ENCODE data around the gene RNU7-1. TPM values are rescaled to one million over a fixed set of nuclear protein-coding genes. Genes with fewer than 3 reads are reported as not detected.

RNU7-1 gene
- total and polyA plus RNA-seq, 9 of the 15 experiments (the other 6 are each of a cell fraction or from before 2014, with no cell fraction given) = not detected

DNA sequence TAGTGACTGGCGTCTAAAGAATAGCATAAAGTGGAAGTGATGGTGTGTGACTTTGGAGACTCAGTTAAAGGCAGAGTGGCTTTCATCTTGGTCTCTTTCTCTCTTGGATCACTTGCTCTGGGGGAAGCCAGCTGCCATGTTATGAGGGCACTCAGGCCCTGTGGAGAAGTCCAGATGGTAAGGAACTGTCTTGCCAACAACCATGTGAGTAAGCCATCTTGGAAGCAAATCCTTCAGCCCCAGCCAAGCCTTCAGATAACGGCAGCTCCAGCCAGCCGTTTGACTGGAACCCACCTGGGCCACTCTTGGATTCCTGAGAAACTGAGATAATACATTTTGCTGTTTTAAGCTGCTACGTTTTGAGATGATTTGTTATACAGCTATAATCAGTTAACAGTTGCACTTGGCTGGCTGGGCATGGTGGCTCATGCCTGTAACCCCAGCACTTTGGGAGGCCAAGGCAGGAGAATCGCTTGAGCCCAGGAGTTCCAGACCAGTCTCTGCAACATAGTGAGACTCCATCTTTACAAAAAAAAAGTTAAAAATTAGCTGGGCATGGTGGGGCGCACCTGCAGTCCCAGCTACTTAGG lies 46.7 kb upstream of the RNU7-1 start:
- Histone ChIP-seq H2AFZ (ENCODE audit: low read depth, low read length) (peak overlapping the region; percentile 77), H3K4me1 (replicated peaks in 1 of 2; ENCODE audit: control insufficient read depth in 2 of 2, insufficient read depth in 2 of 2, low read length in 2 of 2) (peaks cover 5 to 13% of the 10 kb centered on the region in 2 experiments), H3K27me3 (ENCODE audit: control insufficient read depth in 2 of 2, insufficient read depth in 2 of 2, low read length in 2 of 2) (no peaks in the 10 kb centered on the region), H3K9ac (ENCODE audit: insufficient read depth in 1 of 2, low read depth in 2 of 2, low read length in 2 of 2) (peak overlapping the region in 1 of 2 experiments; percentile 68; a peak in 1 of 4 replicates), H3K9me1 (ENCODE audit: control insufficient read depth, insufficient read depth, low read length) (no peaks in the 10 kb centered on the region), H3K27ac (ENCODE audit: extremely low read depth, low read depth, low read length) (no peak overlapping the region), H3K79me2 (ENCODE audit: control insufficient read depth, insufficient read depth, low read length) (no peaks in the 10 kb centered on the region), H3K36me3 (ENCODE audit: control insufficient read depth, insufficient read depth, low read length) (no peaks in the 10 kb centered on the region), H3K4me3 (no peak overlapping the region), H4K20me1 (replicated peaks; ENCODE audit: control insufficient read depth, insufficient read depth, low read length) (no peaks in the 10 kb centered on the region), H3K9me3 (replicated peaks; ENCODE audit: control insufficient read depth, insufficient read depth, low read depth, low read length) (no peaks in the 10 kb centered on the region; the same call in 1 of the 2 replicates), H3K4me2 (ENCODE audit: insufficient read depth, low read length) (peak overlapping the region; percentile 38)
- DNase-seq (ENCODE audit: extremely low read depth in 1 of 4, low spot score in 3 of 4) (no peak), FAIRE-seq (peak; percentile 51), ATAC-seq (peak; percentile 25; the same call in 1 of the 3 replicates)
- 37% methylated on average over 6 of the region's 6 CpGs for WGBS (ENCODE audit: insufficient coverage, low coverage, missing lambda C conversion rate)
- no TSS peak for BruUV-seq (replicated peaks)
- CTCF ChIA-PET (ENCODE audit: low intra/inter-chr PET ratio) = no interaction called here
- intact Hi-C loops (cut with micrococcal nuclease) = no loop called here
- POLR2A ChIA-PET = interaction anchor here (0.6 kb wide), 1 partner anchor 15 kb away, joined by 3 read pairs; no protein-coding TSS in a partner anchor
- in situ Hi-C loops (cut with MboI) = no loop called here
- TF ChIP-seq TRIM24 (IDR thresholded peaks at IDR 0.05) = no peak
- no peak for TF ChIP-seq POLR2B (IDR thresholded peaks at IDR 0.05; ENCODE audit: low read depth, partially characterized antibody)
- TF ChIP-seq CCAR2 (IDR thresholded peaks at IDR 0.05; ENCODE audit: low read depth, low read length) = no peak
- no peak for TF ChIP-seq KAT8 (IDR thresholded peaks at IDR 0.05; ENCODE audit: low read depth)
- TF ChIP-seq TCF7 (IDR thresholded peaks at IDR 0.05; ENCODE audit: borderline replicate concordance) = no peak
- no peak for TF ChIP-seq CBX3 (IDR thresholded peaks at IDR 0.05; ENCODE audit: borderline replicate concordance in 1 of 2, low read length in 2 of 2)
- no peak for TF ChIP-seq KDM2B (CRISPR knock-in tag; IDR thresholded peaks at IDR 0.05)
- peak; percentile 21; the same call in 1 of the 2 replicates for TF ChIP-seq CBFA2T3 (IDR thresholded peaks at IDR 0.05)
- TF ChIP-seq YY1 (IDR thresholded peaks at IDR 0.05; ENCODE audit: borderline replicate concordance in 1 of 3, control insufficient read depth in 1 of 3, extremely low read depth in 1 of 3, insufficient read depth in 3 of 3, insufficient read length in 1 of 3, insufficient replicate concordance in 2 of 3, low read depth in 1 of 3, low read length in 2 of 3) = peak in 1 of 3 experiments; percentile 33
- TF ChIP-seq, protein P1, sequence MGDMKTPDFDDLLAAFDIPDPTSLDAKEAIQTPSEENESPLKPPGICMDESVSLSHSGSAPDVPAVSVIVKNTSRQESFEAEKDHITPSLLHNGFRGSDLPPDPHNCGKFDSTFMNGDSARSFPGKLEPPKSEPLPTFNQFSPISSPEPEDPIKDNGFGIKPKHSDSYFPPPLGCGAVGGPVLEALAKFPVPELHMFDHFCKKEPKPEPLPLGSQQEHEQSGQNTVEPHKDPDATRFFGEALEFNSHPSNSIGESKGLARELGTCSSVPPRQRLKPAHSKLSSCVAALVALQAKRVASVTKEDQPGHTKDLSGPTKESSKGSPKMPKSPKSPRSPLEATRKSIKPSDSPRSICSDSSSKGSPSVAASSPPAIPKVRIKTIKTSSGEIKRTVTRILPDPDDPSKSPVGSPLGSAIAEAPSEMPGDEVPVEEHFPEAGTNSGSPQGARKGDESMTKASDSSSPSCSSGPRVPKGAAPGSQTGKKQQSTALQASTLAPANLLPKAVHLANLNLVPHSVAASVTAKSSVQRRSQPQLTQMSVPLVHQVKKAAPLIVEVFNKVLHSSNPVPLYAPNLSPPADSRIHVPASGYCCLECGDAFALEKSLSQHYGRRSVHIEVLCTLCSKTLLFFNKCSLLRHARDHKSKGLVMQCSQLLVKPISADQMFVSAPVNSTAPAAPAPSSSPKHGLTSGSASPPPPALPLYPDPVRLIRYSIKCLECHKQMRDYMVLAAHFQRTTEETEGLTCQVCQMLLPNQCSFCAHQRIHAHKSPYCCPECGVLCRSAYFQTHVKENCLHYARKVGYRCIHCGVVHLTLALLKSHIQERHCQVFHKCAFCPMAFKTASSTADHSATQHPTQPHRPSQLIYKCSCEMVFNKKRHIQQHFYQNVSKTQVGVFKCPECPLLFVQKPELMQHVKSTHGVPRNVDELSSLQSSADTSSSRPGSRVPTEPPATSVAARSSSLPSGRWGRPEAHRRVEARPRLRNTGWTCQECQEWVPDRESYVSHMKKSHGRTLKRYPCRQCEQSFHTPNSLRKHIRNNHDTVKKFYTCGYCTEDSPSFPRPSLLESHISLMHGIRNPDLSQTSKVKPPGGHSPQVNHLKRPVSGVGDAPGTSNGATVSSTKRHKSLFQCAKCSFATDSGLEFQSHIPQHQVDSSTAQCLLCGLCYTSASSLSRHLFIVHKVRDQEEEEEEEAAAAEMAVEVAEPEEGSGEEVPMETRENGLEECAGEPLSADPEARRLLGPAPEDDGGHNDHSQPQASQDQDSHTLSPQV (IDR thresholded peaks at IDR 0.05) = 0 out of 2 replicates have a peak, but pooled peaks have one; percentile 31
- TF ChIP-seq ETV5 (CRISPR knock-in tag; IDR thresholded peaks at IDR 0.05; ENCODE audit: low read depth) = no peak
- TF ChIP-seq, protein P2, sequence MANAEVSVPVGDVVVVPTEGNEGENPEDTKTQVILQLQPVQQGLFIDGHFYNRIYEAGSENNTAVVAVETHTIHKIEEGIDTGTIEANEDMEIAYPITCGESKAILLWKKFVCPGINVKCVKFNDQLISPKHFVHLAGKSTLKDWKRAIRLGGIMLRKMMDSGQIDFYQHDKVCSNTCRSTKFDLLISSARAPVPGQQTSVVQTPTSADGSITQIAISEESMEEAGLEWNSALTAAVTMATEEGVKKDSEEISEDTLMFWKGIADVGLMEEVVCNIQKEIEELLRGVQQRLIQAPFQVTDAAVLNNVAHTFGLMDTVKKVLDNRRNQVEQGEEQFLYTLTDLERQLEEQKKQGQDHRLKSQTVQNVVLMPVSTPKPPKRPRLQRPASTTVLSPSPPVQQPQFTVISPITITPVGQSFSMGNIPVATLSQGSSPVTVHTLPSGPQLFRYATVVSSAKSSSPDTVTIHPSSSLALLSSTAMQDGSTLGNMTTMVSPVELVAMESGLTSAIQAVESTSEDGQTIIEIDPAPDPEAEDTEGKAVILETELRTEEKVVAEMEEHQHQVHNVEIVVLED (CRISPR knock-in tag; IDR thresholded peaks at IDR 0.05) = no peak
- no peak for TF ChIP-seq ZNF668 (CRISPR knock-in tag; IDR thresholded peaks at IDR 0.05)
- no peak for TF ChIP-seq NONO (IDR thresholded peaks at IDR 0.05; ENCODE audit: low read depth in 2 of 2, low read length in 1 of 2)

Measured in K562 (cell line).